HG02970 (cell line): ENCODE measurements around the gene FRAS1.
"Not testable (repeated sequence)": the region's sequence is repeated elsewhere in the genome, so short reads cannot be mapped to it uniquely, and the experiment has no call there.

Experiments used
- ATAC-seq: cut with Tn5 transposase; IDR thresholded peaks from one replicate; pipeline ENCODE4 v1.9.1; 2021; ENCODE audit warnings: mild to moderate bottlenecking, moderate library complexity, moderate number of reproducible peaks; ENCODE audit not compliant: unreplicated experiment, low FRiP score

Gene FRAS1

GRCh38 chr4:78312989-78313753 is 256.0 kb downstream of the FRAS1 start:
- ATAC-seq, result no peak

DNA sequence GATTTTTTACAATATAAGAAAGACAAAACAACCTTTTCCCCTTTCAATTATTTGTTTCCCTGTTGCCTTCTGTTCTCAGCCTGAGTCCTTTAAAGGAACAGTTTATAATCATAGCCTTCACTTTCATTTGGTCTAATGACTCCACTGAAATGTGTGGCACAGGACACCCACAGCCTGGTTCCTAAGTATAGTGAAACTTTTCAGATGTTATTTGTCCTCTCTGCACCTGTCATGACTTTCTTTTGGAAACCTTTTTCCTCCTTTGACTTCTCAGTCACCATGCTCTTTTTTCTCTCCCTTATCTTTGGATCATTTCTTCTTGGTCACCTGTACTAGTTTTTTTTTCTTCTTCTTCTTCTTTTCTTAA is 256.6 kb downstream of the FRAS1 start:
- ATAC-seq, result no peak

DNA sequence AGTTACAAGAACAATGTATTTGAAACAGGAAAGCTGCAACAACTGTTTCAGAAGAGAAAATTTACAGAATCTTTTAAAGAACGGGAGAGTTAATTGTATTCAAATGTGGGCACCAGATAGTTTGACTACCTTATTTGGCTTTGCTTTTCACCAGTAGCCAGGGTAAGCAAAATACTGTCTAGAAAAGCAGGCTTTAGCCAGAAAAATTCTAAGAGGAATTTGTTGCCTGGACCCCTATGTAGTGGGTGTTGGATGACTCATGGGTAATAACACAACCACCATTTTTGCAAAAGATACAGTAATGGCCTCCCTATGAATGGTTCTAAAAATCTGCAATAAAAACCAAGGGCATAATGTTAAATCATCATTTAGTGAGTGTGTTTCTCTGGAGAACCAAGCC is 261.0 kb downstream of the FRAS1 start:
- no peak for ATAC-seq

DNA sequence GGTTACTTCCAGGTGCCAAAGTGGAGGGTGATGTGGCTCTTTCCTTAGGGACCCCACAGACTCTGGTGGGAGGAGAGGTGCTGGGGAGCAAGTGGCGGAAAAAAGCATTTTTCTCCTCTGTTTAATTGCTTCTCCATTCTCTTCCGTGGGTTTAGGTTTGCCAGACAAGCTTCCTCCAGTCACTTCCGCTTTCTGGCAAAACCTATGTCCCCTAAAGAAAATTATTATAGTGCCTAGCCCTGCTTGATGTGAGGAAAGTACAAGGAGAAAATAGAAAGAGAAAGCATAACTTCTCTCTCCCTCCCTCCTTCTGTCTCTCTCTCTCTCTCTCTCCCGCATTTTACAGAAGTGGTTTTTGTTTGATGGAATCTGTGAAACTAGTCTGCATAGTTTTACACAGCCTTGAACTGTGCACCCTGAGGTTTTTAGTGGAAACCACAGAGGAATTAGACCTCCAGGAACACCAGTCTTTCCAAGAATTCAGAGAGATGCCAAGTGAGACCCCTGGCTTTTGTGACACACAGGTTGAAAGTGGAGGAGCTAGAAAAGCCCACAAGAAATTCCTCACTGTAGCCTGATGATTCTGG is 263.3 kb downstream of the FRAS1 start:
- no peak for ATAC-seq

DNA sequence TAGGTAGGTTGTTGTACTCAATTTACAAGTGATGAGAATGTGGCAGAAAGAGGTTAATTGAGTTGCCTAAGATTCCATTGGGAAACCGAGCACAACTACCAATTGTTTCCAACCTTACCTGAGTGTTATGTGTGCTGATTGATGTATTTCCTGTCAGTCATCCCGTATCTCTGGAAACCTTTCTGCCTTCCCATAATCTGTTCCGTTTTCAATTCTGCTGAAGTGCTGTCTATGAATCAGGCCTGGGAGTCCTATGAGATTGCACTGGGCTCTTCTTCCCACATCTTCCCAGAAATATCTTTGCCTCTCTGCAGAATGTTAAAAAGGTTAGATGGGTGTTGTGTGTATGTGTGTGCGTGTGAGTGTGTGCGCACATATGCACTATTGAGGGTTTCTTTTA is 264.9 kb downstream of the FRAS1 start:
- ATAC-seq, result no peak

GRCh38 chr4:78323439-78323838 is 266.3 kb downstream of the FRAS1 start:
- no peak for ATAC-seq

DNA sequence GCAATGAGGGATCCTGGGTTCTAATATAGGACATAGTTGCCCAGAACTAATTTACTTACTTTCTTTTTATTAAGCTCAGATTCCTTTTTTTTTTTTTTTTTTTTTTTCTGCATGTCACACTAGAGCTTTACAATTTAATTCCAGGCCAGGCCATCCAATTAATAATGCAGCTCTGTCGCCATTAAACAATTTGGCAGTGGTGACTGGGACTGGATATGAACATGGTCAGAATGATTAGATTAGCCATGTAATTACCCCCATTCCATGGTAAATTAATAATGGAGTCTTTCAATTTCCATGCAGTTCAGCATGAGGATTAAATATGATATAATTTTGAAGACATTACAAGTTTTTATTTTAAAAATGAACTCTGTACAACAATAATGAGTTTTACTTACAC is 267.5 kb downstream of the FRAS1 start:
- ATAC-seq, result no peak

- no peak for ATAC-seq
Observed at GRCh38 chr4:78325271-78326157, 268.4 kb downstream of the FRAS1 start.

GRCh38 chr4:78328591-78328990 is 271.5 kb downstream of the FRAS1 start:
- not testable (repeated sequence) for ATAC-seq

DNA sequence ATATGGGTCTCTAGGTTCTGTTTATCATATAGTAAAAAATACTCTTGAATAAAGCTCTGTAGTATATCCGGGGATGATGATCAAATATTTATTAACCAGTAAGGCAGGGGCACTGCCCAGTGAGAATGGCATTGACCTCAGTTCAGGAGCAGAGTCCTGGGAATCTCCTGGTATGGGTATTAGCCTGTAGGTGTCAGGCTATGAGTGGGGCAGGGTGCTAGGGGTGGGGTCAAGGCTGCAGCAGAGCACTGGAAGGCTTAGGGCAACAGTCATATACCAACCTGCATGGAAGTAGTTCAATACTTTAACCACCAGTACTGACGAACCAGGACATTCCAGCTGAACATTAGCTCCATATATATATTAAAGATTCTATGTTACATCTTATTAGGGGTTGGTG is 274.1 kb downstream of the FRAS1 start:
- ATAC-seq, result no peak

- ATAC-seq, result no peak
Observed at GRCh38 chr4:78331965-78332364, 274.8 kb downstream of the FRAS1 start.

- no peak for ATAC-seq
Observed at GRCh38 chr4:78332976-78333375, 275.9 kb downstream of the FRAS1 start.

GRCh38 chr4:78336093-78336943 is 279.2 kb downstream of the FRAS1 start:
- no peak for ATAC-seq

DNA sequence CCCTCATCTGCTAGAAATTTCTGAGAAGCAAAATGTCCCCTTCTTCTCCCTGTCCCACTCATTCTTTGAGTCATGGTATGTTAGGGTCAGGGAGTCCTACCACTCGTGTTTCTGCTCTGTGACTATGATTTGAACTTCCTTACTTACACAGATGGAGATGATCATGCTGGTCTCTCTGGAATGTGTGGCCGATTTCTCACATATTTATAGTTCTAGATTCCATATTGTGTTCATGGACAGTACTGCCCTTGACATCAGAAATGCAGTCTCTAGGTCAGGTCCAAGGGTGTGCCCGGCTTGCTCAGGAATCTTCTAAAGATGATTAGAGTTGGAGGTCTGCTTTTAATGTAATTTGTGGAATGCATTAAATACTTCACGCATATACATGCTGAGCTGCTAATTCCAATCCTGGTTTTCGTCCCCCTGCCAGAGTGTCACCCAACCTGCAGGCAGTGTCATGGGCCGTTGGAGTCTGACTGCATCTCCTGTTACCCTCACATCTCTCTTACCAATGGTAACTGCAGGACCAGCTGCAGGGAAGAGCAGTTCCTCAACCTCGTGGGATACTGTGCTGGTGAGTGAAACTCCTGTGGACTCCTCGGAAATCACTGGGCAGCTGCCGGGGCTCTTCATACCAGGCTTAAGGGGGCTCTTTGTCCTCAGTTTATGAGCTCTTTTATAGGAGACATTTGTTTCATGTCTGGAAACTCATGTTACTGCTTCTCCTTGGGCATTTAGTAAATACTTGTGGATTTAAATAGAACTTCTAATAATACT is 280.3 kb downstream of the FRAS1 start:
- no peak for ATAC-seq

DNA sequence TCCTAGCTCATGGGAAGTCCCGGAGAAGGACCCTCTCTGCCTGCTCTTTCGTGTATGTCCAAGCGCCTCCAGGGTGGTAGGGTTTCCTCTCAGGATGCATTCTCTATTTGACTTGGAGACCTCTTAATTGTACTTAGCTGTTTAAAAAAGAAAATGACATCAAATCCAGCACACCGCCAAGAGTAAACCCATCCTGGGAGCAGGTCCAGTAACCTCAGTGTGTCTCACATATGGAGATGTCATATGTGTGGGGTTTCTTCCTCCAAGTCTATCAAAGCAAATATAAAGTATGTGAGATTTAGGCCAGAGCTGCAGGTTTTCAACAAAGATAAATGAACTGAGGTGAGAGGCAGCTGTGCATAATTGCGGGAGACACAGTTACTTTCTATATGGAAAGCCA is 285.0 kb downstream of the FRAS1 start:
- ATAC-seq, result no peak

DNA sequence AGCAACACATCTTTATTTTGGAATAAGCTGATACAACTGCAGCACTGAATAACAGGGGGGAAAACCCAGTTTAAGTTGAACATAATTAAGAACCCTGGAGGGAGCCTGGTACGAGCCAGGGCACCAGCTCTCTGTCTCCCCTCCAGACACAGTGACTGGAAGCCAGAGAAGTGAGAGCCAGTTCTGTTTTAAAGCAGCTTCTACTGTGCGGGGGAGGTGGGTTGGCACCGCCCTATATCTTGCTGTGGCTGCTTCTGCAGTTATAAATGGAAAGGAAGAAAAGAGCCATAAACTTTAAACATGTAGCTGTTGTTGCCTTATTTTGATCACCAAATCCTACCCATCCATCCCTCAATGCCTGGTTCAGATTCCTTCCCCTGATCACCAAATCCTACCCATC is 286.6 kb downstream of the FRAS1 start:
- no peak for ATAC-seq

DNA sequence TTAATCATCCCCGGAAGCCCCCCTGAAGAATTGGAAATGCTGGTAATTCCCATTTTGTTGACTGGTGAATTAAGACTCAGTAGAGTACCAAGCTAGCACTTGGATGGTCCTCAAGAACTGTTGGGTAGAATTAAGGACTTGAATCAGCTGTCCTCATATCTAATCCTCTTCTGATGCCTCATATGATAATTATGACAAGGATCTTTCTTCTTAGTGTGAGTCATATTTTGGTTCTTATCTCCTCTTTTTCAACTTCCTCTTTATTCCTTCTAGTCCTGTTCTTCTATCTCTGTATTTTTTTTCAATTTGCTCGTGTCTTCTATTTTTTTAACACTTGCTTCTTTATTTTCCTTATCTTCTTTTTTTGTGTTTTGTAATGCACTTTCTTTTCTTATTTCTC is 288.1 kb downstream of the FRAS1 start:
- ATAC-seq, result no peak

DNA sequence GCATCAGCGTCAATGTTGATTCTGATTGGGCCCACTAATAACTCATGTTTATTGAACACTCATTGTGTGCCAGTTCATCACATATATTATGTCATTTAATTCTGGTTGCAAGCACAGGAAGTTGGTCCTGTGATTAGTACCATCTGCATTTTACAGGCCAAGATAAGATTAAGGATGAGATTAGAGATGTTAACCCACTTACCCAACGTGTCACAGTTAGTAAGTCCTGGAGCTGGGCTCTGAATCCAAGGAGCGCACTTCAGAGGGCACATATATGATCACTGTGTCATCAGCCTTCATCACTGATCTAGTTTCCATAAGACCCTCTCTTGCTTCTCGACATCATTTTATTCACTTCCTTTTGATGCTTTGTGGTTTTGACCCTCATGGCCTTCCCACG is 289.1 kb downstream of the FRAS1 start:
- ATAC-seq, result no peak

GRCh38 chr4:78347527-78347926 is 290.4 kb downstream of the FRAS1 start:
- no peak for ATAC-seq

DNA sequence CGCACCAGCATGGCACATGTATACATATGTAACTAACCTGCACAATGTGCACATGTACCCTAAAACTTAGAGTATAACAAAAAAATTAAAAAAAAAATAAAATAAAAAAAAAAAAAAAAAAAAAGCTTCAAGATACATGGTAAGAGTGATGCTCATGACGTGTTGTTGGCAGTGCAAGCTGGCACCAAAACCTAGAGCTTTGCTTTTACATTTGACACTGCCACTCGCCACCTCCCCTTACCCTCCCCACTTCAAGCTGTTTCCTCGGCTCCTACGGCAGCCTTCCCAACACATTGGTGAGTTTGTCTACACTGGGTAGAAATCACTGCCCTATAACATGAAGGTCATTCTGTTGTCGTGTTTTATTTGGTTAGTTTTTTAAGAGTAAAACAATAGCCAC is 296.8 kb downstream of the FRAS1 start:
- ATAC-seq, result no peak
